Measurements from ENCODE around the gene TMEM60.
A peak's percentile ranks its signal among the peaks of the same experiment; 100 is the strongest.

TMEM60 gene

DNA sequence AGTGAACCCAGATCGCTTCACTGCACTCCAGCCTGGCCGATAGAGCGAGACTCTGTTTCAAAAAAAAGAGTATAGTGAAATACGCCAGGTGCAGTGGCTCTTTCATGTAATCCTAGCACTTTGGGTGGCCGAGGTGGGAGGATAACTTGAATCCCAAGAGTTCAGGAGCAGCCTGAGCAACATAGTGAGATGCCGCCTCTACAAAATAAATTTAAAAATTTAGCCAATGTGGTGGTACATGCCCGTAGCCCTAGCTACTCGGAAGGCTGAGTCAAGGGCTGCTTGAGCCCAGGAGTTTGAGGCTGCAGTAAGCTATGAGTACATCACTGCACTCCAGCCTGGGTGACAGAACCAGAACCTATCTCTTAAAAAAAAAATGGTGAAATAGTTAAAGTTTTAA, 27.9 kb downstream of the TMEM60 start:
- DNase-seq = no peak

DNA sequence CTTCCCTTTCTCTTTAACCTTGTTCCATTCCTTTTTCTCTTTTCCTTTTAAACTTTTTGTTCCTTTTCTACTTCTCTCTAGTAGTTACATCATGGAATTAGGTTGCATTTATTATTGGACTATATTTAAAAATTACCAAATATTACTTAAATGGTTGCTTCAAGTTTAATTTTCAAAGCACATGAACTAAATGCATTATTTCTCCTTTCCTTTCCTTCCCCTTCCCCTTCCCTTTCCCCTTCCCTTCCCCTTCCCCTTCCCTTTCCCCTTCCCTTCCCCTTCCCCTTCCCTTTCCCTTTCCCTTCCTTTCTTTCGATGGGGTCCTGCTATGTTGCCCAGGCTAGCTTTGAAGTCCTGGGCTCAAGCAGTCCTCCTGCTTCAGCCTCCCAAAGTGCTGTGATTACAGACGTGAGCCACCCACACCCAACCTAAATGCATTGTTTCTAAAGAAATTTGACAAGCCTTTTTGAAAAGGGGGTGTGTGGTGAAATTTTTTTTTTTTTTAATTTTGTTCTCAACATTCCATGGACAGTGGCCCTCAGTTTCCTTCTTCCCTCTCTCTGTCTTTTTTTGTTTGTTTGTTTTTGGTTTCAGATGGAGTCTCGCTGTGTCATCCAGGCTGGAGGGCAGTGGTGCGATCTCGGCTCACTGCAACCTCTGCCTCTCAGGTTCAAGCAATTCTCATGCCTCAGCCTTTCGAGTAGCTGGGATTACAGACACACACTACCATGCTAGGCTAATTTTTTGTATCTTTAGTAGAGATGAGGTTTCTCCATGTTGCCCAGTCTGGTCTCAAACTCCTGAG, 31.2 kb downstream of the TMEM60 start:
- DNase-seq = no peak

DNA sequence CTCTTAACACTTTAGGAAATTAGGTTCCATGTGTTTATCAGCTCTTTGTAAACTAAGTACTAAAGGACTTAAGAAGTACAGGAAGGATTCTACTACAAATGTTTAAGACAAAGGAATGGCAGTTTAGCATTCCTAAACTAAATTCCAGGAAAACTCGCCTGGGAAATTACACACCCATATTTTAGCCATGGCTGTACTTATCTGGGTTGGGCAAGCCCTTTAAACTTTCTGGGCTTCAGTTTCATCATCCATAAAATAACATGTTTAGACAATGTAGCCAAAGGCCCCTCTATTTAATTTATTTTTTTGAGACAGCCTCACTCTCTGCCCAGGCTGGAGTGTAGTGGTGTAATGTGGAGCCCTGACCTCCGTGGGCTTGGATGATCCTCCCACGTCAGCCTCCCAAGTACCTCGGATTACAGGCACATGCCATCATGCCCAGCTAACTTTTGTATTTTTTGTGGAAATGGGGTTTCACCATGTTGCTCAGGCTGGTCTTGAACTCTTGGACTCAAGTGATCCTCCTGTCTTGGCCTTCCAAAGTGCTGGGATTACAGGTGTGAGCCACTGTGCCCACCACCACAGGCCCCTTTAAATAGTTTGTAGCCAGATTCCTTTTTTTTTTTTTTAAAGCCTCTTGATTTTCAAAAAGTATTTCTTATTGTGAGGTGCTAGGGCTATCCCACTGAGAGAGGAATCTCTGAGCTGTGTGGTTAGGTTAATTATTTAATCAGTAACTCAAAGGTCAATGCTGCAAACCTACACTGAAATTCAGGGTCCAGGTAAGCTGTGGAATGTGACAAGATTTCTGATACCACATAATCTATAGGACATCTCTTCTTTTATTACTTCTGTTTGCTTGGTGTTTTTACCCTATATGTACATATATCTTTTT, 32.1 kb downstream of the TMEM60 start:
- DNase-seq = peak; percentile 40

DNA sequence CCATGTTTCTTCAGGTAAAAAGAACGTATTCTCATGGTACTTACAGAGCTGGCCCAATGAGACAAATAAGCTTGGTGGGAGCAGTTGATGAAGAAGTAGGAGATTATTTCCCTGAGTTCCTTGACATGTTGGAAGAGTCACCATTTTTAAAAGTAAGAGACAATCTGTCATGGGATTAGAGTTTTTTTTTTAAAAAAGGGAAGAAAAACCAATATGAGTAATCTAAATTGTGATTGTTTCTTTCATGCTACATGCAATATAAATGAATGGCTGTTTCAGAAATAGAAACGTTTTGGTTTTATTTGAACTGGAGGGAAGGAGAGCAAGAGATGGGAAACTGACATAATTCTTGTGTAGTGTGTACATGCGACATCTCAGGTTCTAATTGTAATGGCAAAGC, 32.8 kb downstream of the TMEM60 start:
- DNase-seq = no peak

DNA sequence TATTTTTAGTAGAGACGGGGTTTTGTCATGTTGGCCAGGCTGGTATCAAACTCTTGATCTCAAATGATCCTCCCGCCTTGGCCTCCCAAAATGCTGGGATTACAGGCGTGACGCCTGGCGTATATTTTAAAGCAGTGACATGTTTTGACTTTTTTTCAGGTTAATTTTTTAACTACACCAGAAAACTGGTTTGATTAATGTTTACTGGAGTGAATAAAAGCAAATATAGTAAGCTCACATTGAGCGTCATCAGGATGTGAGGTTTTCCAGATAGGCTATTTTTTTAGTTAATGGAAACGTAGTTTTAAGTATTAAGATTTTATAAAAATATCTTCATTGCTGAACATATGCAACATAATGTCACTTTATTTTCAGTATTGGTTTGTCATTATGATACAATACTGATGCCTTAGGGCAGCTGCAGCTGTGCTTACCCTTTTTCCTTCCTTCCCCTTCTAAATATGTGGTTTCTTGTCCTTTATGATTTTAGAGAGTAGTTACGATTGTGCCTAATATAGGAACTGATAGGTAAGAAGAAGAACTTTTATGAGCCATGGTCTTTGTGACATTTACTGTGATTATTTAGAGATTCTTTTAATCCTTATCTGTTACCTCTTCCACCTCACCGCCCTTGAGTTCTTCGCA, 37.3 kb downstream of the TMEM60 start:
- DNase-seq = no peak

DNA sequence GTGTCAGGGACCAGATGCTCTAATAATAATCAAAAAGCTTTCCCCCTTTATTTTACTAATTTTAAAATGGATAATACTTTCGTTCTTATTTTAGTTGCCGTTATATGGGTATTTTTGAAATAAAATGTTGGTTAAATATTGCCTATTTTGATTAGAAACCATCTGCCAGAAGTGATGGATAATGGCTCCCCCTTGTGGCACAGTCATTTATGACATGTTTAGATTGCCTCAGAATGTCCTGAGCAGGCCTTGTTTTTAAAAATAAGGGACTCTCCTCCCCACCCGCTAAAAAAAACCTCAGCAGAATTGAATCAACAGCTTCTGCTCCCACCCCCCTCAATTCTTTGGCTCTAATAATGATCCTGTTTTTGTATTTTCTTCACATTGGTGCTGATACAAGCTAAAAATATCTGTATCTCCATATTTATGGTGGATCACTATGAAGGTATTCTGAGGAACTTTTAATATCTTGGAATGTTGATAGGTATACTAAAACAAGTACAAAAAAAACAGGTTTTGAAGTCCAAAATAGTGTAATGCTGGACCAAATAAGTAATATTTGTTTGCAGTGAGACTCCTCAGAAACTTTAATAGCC, 38.8 kb downstream of the TMEM60 start:
- peak; percentile 66 for DNase-seq

DNA sequence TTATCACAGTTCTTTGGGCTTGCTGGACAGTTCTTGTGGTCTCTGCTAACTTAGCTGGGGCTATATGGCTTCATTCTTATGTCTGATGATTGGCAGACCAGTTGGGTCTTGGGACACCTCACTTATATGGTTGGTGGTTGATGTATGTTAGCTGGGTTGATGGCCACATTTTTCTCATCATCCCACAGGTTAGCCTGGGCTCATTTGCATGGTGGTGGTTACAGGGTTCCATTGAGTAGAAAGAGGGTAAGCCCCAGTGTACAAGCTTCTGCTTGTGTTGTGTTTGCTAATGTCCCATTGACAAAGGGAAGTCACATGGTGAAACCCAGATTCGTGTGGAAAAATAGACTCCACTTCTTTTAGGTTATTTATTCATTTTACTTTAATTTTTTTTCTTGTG, 40.6 kb downstream of the TMEM60 start:
- no peak for DNase-seq

DNA sequence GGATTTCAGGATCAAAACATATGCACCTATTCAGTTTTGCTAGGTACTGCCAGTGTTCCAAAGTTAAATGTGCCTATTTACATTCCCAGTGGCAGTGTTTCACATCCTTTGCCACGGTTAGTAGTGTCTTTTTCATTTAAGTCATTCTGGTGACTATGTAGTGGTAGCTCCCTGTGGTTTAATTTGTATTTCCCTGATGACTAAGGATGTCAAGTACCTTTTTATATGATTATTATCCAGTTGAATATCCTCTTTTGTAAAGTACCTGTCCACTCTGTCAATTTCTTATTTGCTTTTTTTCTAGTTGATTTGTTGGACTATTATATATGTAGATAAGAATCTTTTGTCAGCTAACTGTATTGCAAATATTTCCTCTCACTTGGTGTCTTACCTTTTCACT, 45.1 kb downstream of the TMEM60 start:
- no peak for DNase-seq

DNA sequence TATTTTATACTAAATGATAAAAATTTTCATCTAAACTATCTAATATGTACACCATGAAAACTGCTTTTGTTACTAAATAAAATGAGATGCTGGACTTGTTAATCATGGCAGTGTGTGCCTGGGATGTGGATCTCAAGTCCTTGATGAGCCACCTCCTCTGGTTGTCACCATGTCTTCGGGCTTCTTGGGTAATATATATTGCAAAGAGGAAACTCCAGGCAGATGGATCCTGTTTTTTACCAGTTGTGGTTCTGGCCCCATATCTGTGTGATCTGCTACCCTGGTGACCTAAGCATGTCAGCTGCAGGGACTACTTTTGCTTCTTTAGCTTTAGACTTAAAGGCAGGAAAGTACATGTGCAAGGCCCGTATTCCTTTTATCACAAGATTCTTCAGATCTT, 46.2 kb downstream of the TMEM60 start:
- no peak for DNase-seq

DNA sequence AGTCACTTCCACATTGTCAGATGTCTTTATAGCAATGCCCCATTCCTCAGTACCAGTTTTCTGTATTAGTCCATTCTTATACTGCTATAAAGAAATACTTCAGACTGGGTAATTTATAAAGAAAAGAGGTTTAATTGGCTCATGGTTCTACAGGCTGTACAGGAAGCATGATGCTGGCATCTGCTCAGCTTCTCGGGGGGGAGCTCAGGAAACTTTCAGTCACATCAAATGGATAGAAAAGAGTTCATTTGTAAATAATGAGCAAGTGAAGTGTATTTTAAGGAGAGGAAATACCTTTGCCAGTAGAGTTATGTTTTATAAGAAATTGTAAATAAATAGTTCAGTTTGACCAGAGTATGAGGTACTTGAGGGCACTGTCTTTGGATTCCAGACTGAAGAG, 50.5 kb downstream of the TMEM60 start:
- no peak for DNase-seq

DNA sequence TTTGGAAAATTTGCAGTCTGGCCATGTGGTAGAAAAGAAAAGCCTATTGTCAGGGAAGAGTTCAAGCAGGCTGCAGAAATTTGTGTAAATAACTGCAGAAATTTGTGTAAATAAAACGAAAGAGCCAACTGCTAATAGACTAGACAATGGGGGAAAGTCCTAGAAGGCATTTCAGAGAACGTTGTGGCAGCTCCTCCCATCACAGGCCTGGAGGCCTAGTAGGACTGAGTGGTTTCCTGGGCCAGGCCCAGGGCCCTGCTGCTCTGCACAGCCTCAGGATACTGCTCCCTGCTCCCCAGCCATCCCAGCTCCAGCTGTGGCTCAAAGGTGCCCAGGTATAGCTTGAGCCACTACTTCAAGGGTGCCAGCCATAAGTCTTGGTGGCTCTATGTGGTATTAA, 51.1 kb downstream of the TMEM60 start:
- DNase-seq = no peak

DNA sequence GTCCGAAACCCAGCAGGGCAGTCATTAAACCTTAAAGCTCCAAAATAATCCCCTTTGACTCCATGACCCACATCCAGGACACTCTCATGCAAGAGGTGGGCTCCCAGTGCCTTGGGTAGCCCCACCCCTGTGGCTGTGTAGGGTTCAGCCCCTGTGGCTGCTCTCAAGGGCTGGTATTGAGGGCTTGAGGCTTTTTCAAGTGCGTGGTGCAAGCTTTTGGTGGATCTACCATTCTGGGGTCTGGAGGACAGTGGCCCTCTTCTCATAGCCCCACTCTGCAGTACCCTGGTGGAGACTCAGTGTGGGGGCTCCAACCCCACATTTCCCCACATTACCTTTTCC, 51.4 kb downstream of the TMEM60 start:
- no peak for DNase-seq

DNA sequence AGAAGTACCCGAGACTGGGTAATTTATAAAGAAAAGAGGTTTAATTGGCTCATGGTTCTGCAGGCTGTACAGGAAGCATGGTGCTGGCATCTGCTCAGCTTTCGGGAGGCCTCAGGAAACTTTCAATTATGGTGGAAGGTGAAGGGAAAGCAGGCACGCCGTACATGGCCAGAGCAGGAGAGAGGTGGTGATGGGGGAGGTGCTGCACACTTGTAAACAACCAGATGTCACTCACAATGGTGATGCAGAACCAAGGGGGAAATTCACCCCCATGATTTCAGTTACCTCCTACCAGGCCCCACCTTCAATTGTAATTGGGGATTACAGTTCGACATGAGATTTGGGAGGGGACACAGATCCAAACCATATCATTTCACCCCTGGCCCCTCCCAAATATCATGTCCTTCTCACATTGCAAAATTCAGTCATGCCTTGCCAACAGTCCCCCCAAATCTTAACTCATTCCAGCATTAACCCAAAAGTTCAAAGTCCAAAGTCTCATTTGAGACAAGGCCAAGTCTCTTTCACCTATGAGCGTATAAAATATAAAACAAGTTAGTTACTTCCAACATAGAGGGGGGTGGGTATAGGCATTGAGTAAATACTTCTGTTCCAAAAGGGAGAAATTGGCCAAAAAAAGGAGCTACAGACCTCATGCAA, 51.9 kb downstream of the TMEM60 start:
- no peak for DNase-seq

DNA sequence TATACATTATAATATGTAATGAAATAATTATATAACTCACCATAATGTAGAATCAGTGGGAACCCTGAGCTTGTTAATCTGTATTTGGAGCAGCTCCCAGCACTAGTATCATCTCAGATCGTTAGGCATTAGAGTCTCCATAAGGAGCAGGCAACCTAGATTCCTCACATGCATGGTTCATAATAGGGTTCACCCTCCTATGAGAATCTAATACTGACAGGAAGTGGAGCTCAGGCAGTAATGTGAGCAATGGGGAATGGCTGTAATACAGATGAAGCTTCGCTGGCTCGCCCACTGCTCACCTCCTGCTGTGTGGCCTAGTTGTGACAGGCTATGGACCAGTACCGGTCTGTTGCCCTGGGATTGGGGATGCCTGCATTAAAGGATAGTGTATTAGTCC, 52.5 kb downstream of the TMEM60 start:
- no peak for DNase-seq

Measured in EL (cell line).